ENCODE data around the gene GPX3.

The GPX3 gene

DNA sequence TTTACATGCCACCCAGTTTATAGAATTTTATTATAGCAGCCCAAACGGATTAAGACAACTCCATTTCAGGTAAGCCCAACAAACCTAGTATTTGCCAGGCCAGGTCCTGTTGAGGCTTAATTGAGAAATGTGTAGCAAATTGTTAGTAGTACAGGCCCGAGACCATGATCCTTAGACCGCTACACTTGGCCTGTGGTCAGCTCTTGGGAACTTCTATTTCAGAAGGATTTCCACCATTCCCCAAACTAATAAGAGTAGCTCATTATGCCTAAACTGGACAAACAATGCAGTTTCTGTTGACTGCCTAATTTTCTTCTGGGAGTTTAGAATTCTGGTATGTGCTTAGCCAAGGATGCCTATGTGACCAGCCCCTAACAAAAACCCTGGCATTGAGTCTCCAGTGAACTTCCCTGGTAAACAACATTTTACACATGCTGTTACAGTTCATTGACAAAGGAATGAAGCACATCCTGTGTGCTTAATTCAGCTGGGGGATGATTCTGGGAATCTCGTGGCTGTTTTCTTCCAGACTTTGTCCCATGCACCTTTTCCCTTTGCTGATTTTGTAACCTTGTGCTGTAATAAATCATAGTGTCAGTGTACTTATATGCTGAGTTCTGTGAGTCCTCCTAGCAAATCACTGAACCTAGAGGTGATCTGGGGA is 5.6 kb upstream of the GPX3 start:
- DNase-seq (ENCODE audit: low read depth) = no peak

DNA sequence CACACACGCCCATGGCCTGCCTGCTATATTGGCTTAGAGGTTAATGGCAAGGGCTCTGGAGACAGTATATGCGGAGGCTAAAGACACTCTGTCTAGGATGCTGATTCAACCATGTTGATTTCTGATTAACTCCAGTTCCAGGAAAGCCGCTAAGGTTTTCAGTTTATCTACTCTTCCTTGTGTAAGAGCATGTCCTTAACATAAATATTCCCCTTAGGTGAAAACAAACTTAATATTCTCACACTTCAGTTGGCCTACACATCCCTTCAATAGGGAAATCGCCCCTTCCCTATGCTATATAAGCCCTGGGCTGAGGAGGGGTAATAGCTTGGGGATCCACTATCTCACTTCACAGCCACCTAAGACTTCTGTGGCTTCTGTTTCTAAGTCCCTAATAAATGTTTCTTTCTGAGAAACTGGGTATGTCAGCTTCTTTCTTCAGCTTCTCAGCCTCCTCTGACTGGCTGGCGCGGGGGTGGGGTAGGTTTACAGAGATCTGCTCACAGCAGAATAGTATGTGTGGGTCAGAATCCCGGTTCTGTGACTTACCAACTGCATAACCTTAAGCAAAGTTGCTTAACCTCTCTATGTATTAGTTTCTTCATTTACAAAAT is 4.3 kb upstream of the GPX3 start:
- no peak for DNase-seq (ENCODE audit: low read depth)

DNA sequence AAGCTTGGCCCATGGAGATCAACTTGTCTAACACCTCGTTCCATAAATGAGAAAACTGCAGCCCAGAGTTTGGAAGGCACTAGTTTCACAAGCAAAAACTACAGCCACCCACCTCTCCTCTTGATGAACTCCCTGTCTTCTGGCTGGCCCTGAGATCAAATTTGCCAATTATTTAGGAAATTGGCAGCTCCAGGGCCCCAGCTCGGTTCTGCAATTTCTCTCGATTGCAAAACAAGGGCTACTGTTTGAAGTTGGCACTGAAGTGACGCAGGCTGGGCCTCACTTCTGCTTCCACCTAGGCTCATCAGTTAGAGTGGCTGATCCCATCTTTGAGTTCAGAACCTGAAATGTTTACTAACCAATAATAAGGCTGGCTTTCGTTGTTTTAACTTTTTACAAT is 3.7 kb upstream of the GPX3 start:
- DNase-seq (ENCODE audit: low read depth) = no peak

DNA sequence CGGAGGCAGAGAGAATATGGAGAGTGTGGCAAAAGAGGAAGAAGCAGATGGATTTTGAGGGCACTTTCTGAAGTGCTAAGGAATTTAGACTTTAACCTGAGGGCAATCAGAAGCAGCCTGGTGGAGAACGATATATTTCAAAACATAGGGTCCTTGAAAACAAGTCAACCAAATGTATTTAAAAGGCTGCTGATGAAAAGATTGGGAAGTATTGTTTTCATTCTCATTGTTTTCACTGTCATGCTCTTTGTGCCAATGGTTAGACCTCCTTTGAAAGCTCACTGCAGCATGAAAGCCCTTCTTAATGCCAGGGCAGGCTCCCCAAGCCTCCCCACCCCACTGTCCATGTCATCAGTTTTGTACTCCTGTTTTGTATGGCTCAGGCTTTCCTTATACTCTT is 2.5 kb upstream of the GPX3 start:
- no peak for DNase-seq (ENCODE audit: low read depth)

DNA sequence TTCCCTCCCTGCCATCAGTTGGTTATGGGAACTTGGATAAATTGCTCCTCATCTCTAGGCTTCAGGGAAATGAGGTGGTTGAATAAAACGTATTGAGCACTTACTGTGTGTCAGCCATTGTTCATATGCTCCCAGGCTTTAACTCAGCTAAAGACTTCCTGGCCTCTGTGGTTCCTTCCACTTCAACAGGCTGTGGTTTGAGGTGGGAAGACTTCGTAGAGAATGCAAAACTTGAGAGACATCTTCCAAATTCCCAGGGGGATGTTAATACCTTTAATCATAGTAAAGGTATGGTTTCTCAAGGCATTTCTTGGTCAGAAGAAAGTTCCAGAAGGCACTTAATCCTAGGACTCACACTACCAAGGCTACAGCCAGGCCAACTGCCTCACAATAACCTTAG is 1.5 kb upstream of the GPX3 start:
- no peak for DNase-seq (ENCODE audit: low read depth)

DNA sequence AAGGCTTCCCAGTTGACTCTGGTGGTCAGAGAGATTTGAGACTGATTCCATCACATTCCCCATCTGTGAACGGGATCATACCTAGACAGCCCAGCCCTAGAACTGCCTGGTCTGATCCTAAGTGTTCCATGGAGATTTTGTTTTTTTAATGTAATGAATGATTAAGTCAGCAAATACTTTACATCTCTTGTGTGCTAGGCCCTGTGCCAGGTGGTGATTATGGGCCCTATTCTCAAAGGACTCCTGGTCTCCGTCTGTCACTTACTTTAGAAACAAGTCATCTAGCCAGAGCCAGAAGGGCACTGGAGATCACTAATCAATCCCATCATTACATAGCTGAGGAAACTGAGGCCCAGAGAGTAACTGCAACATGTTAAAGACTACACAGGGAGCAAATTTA is 1.1 kb upstream of the GPX3 start:
- no peak for DNase-seq (ENCODE audit: low read depth)

DNA sequence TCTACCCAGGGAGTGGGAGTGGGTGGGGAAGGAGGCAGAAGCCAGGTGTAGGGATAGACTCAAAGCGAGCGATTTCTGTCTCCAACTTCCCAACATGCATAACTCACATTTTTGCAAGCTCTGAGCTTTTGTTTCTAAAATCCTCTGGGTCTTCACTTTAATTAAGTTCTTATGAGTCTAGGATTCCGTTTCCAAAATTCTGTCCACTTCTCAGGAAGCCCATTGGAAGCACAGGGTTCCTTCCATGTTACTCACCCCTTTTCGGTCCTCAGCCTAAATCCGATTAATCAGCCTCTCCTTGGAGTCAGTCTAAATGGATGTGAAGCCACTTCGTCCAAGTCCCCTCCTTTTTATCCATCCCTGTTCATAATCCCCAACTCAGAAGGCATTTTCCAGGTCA is 1.4 kb downstream of the GPX3 start:
- no peak for DNase-seq (ENCODE audit: low read depth)

DNA sequence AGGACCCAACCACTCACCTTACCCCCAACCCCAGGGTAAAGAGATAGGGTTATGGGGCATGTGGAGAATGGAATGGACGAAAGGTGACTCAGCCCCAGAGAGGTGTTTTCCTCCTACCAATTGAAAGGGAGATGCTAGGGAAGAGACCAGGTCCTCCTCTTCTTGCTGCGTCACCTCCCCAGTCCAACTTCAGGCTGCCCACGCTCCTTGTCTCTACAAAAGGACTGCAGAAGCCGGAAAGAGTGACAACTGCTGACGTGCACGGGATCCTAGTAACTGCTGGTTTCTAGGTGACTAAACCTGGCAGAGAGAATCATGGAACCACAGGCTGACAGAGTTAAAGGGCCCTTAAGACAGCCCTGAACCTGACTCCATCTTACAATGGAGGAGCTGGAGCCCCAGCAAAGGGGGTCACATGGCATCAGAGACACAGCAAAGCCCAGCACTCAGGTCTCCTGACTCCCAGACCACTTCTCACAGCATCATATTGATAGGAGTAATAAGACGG is 2.2 kb downstream of the GPX3 start:
- DNase-seq (ENCODE audit: low read depth) = no peak

DNA sequence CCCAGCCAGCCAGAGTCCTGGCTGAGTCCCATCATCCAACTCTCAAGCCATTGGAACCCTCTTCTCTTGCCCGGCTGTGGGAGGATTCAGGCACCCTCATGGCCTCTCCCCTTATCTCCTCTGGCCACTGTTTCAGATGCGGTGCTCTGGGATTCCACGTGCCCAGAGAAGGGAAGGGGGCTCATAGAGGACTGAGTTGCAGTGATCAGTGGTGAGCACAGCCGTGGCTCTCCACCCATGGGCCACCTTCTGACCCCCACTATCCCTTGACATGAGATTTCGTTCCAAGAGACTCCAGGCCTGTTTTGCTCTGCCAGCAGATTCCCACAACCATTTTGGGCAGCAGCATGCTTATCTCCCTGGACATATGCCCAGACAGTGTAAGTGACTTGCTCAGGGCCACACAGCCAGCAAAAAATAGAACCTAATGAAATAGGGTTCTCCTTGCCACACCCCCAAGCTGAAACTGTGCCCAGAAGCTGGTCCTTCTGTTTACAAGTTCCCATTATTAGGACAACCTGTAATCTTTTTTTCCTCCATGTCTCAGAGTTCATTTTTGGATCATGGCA is 2.7 kb downstream of the GPX3 start:
- no peak for DNase-seq (ENCODE audit: low read depth)

DNA sequence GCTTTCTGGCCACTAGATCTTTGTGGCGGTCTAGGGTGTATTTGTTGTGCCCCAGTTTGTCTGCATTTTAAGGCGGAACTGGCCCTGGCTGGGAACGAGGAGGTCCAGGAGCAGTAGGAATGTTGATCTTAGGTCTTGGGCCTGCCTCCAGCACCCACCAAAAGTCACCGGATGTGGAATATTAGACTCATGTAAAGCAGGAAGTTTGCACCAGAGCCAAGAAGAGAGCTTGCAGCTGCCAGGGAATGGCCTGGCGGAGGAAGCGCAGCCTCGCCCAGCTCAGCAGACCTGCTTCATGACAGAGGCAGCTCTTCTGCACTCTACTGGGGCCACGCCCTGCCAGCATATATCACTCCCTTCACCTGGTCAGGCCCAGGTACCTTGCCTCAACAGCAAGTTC is 3.3 kb downstream of the GPX3 start:
- no peak for DNase-seq (ENCODE audit: low read depth)

DNA sequence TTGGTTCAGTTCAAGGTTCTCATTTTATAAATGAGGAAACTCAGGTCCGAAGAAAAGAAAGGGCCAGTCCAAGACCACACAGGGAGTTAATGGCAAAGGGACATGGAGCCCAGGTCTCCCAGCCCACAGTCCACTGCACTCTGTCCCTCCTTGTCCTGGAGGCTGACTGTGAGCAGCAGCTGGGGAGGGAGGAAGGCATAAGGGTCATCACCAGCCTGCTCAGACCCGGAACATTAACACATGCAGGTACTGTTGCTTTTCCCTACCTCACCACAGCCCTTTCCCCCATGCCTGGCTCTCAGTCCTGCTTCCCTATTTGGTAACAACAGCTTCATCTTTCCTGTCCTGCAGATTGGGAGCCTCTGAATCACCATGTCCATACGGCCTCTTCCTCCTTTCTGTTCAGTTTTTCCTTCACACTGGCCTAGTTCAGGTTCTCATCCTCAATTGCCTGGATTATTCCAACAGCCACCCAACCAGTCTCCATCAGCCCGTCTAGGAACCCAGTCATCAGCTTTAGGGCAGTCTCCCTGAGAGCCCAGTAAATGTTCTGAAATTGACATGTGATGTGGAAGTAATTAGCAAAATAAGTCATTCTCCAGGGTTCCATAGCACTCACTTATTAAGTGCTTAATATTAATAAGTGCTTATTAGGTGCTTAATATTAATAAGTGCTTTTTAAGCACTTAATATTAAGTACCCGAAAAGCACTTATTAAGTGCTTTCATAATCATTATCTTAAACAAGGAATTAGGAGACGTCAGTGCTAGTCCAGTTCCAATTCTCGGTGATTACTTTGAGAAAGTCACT is 4.3 kb downstream of the GPX3 start:
- DNase-seq (ENCODE audit: low read depth) = no peak

DNA sequence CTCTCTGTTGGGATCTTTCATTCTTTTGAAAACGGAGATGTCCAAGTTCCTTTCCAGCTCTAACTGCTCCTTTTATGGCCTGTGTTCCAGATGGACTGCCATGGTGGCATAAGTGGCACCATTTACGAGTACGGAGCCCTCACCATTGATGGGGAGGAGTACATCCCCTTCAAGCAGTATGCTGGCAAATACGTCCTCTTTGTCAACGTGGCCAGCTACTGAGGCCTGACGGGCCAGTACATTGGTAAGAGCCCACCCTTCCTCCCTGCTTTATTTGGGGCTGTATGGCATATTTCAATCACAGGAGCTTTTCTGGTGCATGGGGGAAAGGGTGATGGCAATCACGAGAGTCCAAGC is 4.8 kb downstream of the GPX3 start:
- DNase-seq (ENCODE audit: low read depth) = no peak

DNA sequence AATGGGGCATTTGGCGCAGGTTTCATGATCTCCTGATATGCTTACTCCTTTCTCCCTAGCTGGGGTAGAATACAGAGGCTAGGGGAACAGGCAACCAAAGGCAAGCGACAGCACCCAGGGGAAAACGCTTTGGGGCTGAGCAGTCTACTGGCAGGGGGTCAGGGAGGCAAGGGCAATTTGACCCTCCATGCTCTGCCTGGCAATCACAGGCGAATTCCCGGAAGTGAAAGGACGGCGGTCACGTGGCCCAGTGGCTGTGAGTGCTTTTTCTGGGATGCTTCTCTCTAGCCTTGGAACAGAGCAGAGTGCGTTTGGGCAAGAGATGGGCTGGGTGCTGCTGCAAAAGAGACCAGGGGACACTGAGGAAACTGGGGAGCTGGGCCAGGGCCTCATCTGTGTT is 5.7 kb downstream of the GPX3 start:
- DNase-seq (ENCODE audit: low read depth) = no peak

DNA sequence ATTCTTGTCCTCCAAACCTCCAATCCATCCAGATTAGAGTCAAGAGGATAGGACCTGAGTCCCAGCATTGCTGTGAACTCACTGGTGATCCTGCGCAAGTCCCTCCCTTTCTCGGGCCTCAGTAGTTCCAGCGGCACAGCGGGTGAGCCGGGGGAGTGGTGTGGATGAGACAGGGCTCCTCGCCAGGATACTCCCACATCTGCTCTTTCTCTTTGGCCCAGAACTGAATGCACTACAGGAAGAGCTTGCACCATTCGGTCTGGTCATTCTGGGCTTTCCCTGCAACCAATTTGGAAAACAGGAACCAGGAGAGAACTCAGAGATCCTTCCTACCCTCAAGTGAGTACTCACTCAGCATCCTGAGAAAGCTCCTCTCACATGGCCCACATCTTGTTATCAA is 6.3 kb downstream of the GPX3 start:
- DNase-seq (ENCODE audit: low read depth) = no peak

DNA sequence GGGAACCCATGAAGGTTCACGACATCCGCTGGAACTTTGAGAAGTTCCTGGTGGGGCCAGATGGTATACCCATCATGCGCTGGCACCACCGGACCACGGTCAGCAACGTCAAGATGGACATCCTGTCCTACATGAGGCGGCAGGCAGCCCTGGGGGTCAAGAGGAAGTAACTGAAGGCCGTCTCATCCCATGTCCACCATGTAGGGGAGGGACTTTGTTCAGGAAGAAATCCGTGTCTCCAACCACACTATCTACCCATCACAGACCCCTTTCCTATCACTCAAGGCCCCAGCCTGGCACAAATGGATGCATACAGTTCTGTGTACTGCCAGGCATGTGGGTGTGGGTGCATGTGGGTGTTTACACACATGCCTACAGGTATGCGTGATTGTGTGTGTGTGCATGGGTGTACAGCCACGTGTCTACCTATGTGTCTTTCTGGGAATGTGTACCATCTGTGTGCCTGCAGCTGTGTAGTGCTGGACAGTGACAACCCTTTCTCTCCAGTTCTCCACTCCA is 7.6 kb downstream of the GPX3 start:
- DNase-seq (ENCODE audit: low read depth) = no peak

DNA sequence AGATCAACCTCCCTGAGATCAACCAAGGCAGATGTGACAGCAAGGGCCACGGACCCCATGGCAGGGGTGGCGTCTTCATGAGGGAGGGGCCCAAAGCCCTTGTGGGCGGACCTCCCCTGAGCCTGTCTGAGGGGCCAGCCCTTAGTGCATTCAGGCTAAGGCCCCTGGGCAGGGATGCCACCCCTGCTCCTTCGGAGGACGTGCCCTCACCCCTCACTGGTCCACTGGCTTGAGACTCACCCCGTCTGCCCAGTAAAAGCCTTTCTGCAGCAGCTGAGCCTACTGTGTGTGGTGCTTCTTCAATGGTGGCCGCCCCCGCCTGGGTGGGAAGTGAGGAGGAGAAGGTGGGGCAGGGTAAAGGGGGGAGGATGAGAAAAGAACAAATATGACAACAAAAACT is 8.3 kb downstream of the GPX3 start:
- no peak for DNase-seq (ENCODE audit: low read depth)

DNA sequence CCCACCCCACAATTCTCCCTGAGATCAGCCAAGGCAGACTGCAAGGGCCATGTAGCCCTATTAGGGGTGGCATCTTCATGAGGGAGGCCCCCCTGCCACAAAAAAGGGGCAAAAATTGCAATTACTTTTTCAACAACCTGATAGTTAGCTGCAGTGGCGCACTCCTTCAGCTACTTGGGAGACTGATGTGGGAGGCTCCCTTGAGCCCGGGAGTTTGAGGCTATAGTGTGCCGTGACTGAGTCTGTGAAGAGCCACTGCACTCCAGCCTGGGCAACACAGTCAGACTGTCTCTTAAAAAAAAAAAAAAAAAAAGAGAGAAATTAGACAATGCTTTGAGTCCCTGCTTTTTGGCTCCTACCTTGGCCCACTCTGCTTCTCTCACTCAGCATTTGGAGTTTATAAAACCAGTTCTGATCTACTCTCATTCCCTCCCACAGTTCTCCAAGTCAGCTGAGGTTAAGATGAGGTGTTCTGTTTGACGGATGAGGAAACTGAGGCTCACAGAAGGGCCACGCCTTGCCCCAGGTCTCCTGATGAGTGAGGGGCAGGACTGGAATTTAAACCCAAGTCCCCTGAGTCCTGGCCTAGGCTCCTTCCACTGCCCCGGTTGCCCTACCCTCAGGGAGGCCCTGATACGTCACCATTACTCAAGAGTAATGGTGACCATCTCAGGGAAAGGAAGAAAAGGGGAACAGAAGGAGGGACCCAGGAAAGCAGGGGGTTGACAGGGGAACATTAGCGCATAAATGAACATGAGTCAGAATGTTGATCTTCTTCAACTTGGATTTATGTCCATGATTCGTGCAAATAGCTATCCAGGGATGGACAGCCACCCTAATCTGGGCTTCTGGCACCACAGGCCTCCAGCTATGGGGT is 9.0 kb downstream of the GPX3 start:
- DNase-seq (ENCODE audit: low read depth) = no peak

DNA sequence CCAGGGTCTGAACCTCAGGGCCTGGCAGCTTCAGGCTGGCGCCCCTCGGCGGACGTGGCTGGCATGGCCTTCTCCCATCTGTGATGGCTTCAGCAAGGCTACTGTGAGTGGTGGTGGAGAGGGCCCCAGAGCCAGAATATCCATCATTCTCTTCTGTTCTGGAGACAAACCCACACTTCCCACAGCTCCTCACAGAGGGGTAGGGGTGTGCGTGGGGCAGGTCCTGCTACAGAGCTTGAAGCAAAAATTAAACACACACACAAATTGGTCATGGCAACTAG is 9.6 kb downstream of the GPX3 start:
- DNase-seq (ENCODE audit: low read depth) = no peak

DNA sequence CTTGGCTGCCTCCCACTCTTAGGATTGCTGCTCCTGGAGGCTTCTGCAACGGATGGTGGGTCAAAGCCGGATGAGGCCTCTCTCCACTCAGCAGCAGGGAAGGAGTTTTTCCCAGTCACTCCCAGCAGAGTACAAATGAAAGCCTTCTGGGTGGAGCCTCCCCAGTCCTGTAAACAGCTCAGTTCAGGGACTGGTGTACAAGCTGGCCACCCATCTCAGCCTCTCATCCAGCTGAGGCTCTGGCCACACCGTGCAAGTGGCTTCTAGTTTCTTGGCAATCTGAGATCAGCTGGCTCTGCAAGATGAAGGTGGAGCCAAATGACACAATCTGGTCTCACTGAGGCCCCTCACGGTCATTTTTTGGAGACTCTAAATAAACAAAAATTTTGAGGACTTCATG is 10.0 kb downstream of the GPX3 start:
- no peak for DNase-seq (ENCODE audit: low read depth)

DNA sequence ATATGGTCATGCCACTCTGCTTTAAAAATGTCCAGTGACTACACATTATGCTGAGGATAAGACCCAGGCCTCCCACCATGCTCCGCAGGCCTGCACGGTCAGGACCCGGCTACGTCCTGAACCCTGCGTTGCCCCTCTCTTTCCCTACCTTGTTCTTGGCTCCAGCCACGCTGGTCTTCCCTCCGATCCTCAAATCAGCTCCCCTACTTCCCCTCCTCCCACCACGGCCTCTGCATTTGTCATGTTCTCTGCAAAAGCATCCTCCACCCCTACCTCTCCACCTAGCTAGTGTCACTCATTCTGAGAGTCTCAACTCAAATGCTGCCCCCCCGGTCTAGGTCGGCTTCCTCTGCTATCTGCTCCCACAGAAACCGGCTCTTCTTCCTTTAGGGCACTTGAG is 11.2 kb downstream of the GPX3 start:
- DNase-seq (ENCODE audit: low read depth) = no peak

DNA sequence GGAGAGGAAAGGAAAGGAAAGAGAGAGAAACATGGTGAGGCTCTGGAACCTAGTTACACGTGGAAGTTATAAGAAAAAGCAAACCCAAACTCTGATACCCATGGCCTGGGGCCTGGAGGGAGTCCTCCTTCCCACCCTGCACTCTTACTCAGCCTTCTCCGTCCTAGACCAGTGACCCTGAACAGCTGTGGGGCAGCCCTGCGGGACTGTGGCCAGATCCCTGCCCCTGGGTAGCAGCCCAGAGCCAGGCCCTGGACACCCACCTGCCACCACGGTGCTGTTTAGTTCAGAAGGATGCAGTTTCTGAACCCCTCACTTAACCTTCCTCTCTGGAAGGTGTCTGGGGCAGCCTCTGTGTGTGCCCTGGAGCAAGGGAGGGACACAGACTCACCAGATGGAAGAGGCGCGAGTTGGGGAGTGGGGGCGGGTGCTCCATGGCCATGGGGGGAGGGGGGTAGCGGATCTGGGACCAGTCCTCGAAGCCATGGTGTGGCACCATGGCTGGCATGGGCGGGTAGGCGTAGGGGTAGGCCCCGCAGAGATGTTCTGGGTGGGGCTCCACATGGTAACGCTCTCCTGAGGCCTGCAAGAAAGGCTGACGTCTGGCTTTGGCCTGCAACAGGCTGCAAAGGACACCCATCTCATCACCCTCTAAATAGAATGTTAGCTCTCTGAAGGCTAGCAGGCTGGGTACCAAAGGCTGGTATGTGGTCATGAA is 13.0 kb downstream of the GPX3 start:
- no peak for DNase-seq (ENCODE audit: low read depth)
